Testis (tissue), 3 donors: Measurements from ENCODE around the gene SPINK4. TPM values are rescaled to one million over a fixed set of nuclear protein-coding genes. Genes with fewer than 3 reads are reported as not detected.

Experiments used
- DNase-seq: peaks from one replicate; pipeline ENCODE4 v3.0.0-alpha.2; 2019
- H3K27ac ChIP-seq, 2 donors: fragments of 200-600 bp; sonication (generic); one replicate each; pipeline ENCODE4 v1.5.1; 2019
- H3K27me3 ChIP-seq: fragments of 200-600 bp; sonication (generic); one replicate; pipeline ENCODE4 v1.5.1; 2019
- H3K36me3 ChIP-seq: fragments of 200-600 bp; sonication (generic); one replicate; pipeline ENCODE4 v1.5.1; 2017; ENCODE audit warnings: low read depth; ENCODE audit errors: missing control alignments
- H3K4me1 ChIP-seq: fragments of 200-600 bp; sonication (generic); one replicate; pipeline ENCODE4 v1.5.1; 2019
- H3K4me3 ChIP-seq, 2 donors: fragments of 200-600 bp; sonication (generic); one replicate each; pipeline ENCODE4 v1.5.1; 2017 to 2019
- H3K9me3 ChIP-seq: fragments of 200-600 bp; sonication (generic); one replicate; pipeline ENCODE4 v1.5.1; 2017
- CTCF ChIP-seq, 3 experiments: fragments of 450-650 bp in 2 of 3; fragments of 200-600 bp in 1 of 3; sonication (generic) in 1 of 3; IDR thresholded peaks; one replicate each; pipeline ENCODE4 v1.5.1; 2016 to 2019; ENCODE audit warnings: antibody characterized with exemption in 3 of 3, mild to moderate bottlenecking in 2 of 3, moderate library complexity in 1 of 3
- POLR2A ChIP-seq: fragments of 450-650 bp; IDR thresholded peaks from one replicate; pipeline ENCODE4 v1.6.1; 2017; ENCODE audit warnings: antibody characterized with exemption, mild to moderate bottlenecking, moderate library complexity
- WGBS, 2 donors: methylation state at CpG; one replicate each; pipeline ENCODE4 v1.1.5; 2018; 5-methylcytosine and 5-hydroxymethylcytosine counted together
- intact Hi-C: fragments of 100-400 bp; cut with DNase I; formaldehyde crosslinking; loops from one replicate; pipeline ENCODE4 v1.15.1; 2023; ENCODE audit warnings: low total_unique reads
- polyA plus RNA-seq: library from polyadenylated mRNA; stranded (reverse); fragments of 350-450 nt; fragmentation: Illumina TruSeq; extraction: RNeasy Lipid Tissue Mini Kit (QIAGEN cat#74804); gene quantifications from one replicate; pipeline ENCODE4 v1.2.3, GENCODE V29; 2014; ENCODE audit warnings: low read depth, low replicate concordance; ENCODE audit not compliant: insufficient read depth
- total RNA-seq, 2 donors: library from RNA; depleted of rRNA; stranded (reverse); fragments of >200 nt; gene quantifications; one replicate each; pipeline ENCODE4 v1.2.3, GENCODE V29; 2016

The SPINK4 gene
- total and polyA plus RNA-seq, 3 donors from 2014 or later: not detected

DNA sequence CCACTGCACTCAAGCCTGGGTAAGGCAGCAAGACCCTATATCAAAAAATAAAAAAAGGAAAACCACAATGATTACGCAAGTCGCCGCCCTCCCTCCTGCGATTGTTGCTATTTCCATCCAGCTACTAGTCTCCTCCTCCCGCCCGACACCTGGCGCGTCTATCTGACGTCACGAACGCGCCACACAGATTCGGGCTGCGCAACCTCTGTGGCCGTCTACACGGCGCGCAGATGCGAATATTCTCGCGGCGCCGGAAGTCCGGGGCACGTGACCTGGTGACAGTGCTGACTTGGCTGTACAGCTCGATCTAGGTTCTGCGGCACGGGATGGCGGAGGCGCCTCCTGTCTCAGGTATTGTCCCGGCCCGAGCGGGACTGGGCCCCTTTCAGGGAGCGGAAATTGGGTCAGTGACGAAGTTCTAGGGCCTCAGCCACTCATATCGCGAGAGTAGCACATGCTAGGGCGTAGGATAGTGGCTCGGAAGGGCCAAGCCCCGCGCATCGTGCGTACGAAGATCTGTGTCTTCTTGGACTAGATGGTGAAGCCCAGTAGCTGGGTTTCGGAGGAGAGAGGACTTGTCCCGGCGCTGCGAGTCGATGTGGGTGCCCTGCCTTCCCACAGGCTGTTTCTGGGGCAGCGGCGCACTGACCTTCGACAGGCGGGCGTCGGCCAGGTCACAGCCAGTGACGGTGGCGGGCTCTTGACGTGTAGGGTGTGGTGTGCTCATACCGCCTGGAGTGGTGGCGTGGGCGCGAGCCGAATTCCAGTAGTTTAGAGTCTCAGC, 50.5 kb downstream of the SPINK4 start, which contains the start of gene NFX1:
Gene NFX1 (plus strand): TSS at position 270 of the 784 bp plus-strand sequence. CDS start 57 bp downstream, at position 327.
- Histone ChIP-seq H3K27me3 (no peaks in the 10 kb centered on the region), H3K36me3 (no peaks in the 10 kb centered on the region), H3K4me3 (peak within 1 kb of the TSS; percentile 73 to 86), H3K4me1 (peaks cover 23% of the 10 kb centered on the region), H3K9me3 (no peaks in the 10 kb centered on the region), H3K27ac (peak within 1 kb of the TSS; percentile 89 to 95)
- 1 to 2% methylated on average over 25 to 63 of the region's 63 CpGs for WGBS, 2 donors
- TF ChIP-seq CTCF (IDR thresholded peaks at IDR 0.05): no peak
- peak; percentile 78 for TF ChIP-seq POLR2A
- DNase-seq: peak; percentile 97
- intact Hi-C loops: no loop called here

- Histone ChIP-seq H3K36me3 (no peaks in the 10 kb centered on the region), H3K4me1 (peaks cover 23% of the 10 kb centered on the region), H3K27ac (peak overlapping the region; percentile 89 to 95), H3K27me3 (no peaks in the 10 kb centered on the region), H3K4me3 (peak overlapping the region; percentile 73 to 86), H3K9me3 (no peaks in the 10 kb centered on the region)
- TF ChIP-seq POLR2A (no peak), CTCF (IDR thresholded peaks at IDR 0.05) (no peak)
- DNase-seq: no peak
- 7 to 14% methylated on average over 6 to 7 of the region's 7 CpGs for WGBS, 2 donors
- intact Hi-C loops: no loop called here
Measured at GRCh38 chr9:33291031-33291397, 51.0 kb downstream of the SPINK4 start.

GRCh38 chr9:33291901-33292300, 51.9 kb downstream of the SPINK4 start:
- H3K27me3 ChIP-seq: no peaks in the 10 kb centered on the region
- DNase-seq: no peak
- H3K36me3 ChIP-seq: no peaks in the 10 kb centered on the region
- intact Hi-C loops: no loop called here
- WGBS, 2 donors: 73 to 76% methylated on average over 5 of the region's 5 CpGs
- TF ChIP-seq POLR2A: no peak
- no peaks in the 10 kb centered on the region for H3K9me3 ChIP-seq
- peaks cover 23% of the 10 kb centered on the region for H3K4me1 ChIP-seq
- no peak overlapping the region for H3K27ac ChIP-seq
- no peak overlapping the region for H3K4me3 ChIP-seq

- Histone ChIP-seq H3K9me3 (no peaks in the 10 kb centered on the region), H3K27ac (no peak overlapping the region), H3K27me3 (no peaks in the 10 kb centered on the region), H3K36me3 (no peaks in the 10 kb centered on the region), H3K4me3 (no peak overlapping the region), H3K4me1 (peaks cover 30% of the 10 kb centered on the region)
- WGBS, 2 donors: 93 to 95% methylated on average over 2 of the region's 2 CpGs
- TF ChIP-seq CTCF (IDR thresholded peaks at IDR 0.05): no peak
- TF ChIP-seq POLR2A: no peak
- no peak for DNase-seq
- intact Hi-C loops: no loop called here
Measured at GRCh38 chr9:33293782-33294181, 53.8 kb downstream of the SPINK4 start.

DNA sequence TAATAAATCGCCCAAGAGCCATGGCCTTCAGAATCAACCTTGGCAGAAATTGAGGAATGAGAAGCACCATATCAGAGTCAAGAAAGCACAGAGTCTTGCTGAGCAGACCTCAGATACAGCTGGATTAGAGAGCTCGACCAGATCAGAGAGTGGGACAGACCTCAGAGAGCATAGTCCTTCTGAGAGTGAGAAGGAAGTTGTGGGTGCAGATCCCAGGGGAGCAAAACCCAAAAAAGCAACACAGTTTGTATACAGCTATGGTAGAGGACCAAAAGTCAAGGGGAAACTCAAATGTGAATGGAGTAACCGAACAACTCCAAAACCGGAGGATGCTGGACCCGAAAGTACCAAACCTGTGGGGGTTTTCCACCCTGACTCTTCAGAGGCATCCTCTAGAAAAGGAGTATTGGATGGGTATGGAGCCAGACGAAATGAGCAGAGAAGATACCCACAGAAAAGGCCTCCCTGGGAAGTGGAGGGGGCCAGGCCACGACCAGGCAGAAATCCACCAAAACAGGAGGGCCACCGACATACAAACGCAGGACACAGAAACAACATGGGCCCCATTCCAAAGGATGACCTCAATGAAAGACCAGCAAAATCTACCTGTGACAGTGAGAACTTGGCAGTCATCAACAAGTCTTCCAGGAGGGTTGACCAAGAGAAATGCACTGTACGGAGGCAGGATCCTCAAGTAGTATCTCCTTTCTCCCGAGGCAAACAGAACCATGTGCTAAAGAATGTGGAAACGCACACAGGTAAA, 54.9 kb downstream of the SPINK4 start:
- Histone ChIP-seq H3K36me3 (no peaks in the 10 kb centered on the region), H3K9me3 (no peaks in the 10 kb centered on the region), H3K27ac (no peak overlapping the region), H3K4me3 (no peak overlapping the region), H3K4me1 (peaks cover 27% of the 10 kb centered on the region), H3K27me3 (no peaks in the 10 kb centered on the region)
- TF ChIP-seq POLR2A (no peak), CTCF (IDR thresholded peaks at IDR 0.05) (no peak)
- DNase-seq: no peak
- intact Hi-C loops: no loop called here
- 85 to 87% methylated on average over 12 of the region's 12 CpGs for WGBS, 2 donors
